GF-D8 (cell line): Measurements from ENCODE around the gene LAMTOR5.
"Not testable (repeated sequence)": the region's sequence is repeated elsewhere in the genome, so short reads cannot be mapped to it uniquely, and the experiment has no call there.

ENCODE experiments used
- DNase-seq: peaks from one replicate; lab custom pipeline; 2025; lab: John Stamatoyannopoulos, UW

LAMTOR5 gene

GRCh38 chr1:110426854-110427253 lies 19.4 kb upstream of the LAMTOR5 start:
- DNase-seq = no peak

DNA sequence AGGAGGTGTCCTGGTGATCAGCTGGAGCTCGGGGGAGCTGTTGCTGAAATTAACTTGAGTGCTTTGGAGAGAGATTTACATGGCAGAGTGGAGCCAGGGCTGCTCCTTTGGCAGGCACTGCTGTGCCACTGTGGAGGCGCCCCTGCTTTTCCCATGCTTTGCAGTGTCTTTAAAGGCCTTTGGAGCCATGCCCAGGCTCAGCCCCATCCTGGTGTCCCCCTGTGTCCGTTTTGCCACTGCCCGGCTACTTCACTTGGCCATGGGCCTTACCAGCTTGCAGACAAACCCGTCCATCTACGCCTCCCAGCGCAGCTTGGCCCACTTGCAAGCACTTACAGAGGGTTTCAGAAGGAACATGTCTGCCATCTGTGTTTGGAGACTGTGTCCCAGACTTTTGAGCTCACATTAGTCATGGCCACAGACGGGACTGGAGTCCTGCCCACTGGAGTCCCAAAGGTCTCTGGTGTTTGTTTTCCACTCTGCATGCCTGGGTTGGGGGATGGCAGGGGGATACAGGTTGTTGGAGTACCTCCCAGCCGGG lies 18.2 kb upstream of the LAMTOR5 start:
- no peak for DNase-seq

- no peak for DNase-seq
Observed at GRCh38 chr1:110424699-110425611, 17.5 kb upstream of the LAMTOR5 start.

- peak; percentile 36 for DNase-seq
Observed at GRCh38 chr1:110420874-110421793, 13.6 kb upstream of the LAMTOR5 start.

- no peak for DNase-seq
Observed at GRCh38 chr1:110420023-110420662, 12.6 kb upstream of the LAMTOR5 start.

GRCh38 chr1:110418729-110419128 lies 11.2 kb upstream of the LAMTOR5 start:
- no peak for DNase-seq

DNA sequence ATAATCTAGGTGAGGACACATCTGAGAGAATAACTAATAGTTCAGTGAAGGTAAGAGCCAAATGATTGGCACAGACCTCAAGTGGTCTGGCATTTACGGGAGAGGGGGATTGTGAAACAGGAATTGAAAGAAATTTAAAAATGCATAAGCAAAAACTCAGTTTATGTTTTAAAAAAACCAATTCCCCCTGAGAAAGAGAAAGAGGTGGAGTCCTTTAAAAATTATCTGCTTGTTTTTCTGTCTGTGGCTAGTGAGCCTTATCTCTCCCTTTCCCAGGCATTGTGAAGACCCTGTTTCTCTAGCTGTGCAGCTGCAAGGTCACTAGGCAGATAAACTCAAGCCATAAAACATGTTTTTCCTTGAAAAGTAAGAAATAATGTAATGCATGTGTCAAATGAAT lies 5.6 kb upstream of the LAMTOR5 start:
- not testable (repeated sequence) for DNase-seq

DNA sequence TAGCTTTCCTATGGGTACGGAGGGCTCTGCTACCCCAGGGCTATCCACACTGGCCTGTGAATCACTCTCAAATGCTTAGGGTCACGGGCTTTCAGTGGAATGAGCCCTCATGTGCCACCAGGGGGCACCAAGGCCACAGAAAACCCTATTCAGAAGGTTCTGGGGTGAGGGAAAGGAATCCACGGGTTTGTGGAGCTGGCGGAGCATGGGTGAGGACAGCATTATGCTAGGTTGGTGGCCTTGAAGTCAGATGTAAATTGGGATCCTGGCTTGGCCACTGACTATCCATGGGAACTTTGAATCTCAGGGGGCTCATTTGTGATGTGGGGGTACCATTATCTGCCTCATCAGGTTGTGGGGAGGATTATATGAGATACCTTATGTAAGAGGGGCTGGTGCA lies 5.1 kb upstream of the LAMTOR5 start:
- DNase-seq = peak; percentile 29

DNA sequence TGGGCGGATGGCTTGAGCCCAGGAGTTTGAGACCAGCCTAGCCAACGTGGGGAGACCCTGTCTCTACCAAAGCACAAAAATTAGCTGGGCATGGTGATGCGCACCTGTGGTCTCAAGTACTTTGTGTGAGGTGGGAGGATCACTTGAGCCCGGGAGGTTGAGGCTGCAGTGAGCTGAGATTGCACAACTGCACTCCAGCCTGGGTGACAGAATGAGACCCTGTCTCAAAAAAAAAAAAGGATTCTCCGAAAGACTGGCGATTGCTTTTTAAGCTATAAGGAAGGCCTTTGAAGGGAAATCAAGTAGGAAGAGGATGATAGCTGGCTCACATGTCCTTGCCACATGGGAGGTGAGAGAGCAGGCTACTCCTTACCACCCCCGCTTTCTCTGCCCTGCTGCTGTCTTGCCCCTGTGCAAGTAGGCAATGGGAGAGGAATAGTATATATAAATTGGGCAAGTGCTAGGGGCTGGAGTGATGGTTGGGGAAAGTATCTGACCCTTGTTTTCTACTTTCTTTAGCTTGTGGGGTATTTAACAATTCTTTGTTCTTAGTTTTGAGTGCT lies 3.8 kb upstream of the LAMTOR5 start:
- DNase-seq = no peak

- no peak for DNase-seq
Observed at GRCh38 chr1:110409316-110409715, 1.8 kb upstream of the LAMTOR5 start.

DNA sequence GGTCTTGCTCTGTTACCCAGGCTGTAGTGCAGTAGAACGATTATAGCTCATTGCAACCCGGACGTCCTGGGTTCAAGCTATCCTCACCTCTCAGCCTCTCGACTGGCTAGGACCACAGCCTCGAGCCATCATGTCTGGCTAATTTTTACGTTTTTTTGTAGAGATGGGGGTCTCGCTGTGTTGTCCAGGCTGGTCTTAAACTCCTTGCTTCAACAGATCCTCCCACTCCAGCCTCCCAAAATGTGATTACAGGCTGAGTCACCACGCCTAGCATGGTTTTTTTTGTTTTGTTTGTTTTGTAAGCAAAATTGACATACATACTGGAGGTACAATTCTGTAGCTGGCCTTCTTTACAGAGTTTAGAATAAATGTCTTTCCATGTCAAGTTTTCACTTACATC lies 994 bp upstream of the LAMTOR5 start:
- DNase-seq = no peak

GRCh38 chr1:110406407-110406806 lies 1.1 kb downstream of the LAMTOR5 start:
- not testable (repeated sequence) for DNase-seq

- no peak for DNase-seq
Observed at GRCh38 chr1:110404401-110404800, 3.1 kb downstream of the LAMTOR5 start.

DNA sequence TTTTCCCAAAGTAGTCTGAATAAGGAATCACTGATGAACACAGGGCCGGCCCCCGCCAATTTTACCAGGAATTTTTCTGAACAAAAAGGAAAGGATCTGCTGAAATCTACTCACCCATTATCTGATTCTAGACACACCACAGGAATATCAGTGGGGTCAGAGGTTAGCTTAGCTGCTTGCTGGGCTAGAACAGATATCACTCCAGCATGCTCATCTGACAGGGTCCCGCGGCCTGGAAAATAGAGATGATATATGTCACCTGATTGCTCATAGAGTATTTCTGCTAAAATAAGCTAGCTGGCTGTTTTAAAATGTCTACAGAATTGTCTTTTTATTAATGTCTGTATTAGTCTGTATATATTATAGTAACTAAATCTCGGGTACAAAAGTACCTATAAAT lies 3.7 kb downstream of the LAMTOR5 start:
- DNase-seq = no peak

GRCh38 chr1:110396259-110396958 lies 11.1 kb downstream of the LAMTOR5 start:
- DNase-seq = not testable (repeated sequence)

DNA sequence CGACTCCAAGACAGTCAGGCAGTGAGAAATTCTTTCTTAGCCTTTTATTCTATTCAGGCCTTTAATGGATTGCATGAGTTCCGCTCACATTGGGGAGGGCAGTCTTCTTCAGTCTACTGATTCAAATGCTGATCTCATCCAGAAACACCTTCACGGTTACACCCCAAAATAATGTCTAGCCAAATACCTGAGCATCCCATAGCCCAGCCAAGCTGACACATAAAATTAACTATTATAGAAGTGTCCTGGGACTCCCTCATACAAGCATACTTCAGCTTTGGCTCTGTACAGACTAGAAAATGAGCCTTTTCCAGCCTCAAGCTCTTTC lies 13.0 kb downstream of the LAMTOR5 start:
- no peak for DNase-seq

GRCh38 chr1:110393691-110394492 lies 13.6 kb downstream of the LAMTOR5 start:
- DNase-seq = no peak

- no peak for DNase-seq
Observed at GRCh38 chr1:110393286-110393685, 14.2 kb downstream of the LAMTOR5 start.

DNA sequence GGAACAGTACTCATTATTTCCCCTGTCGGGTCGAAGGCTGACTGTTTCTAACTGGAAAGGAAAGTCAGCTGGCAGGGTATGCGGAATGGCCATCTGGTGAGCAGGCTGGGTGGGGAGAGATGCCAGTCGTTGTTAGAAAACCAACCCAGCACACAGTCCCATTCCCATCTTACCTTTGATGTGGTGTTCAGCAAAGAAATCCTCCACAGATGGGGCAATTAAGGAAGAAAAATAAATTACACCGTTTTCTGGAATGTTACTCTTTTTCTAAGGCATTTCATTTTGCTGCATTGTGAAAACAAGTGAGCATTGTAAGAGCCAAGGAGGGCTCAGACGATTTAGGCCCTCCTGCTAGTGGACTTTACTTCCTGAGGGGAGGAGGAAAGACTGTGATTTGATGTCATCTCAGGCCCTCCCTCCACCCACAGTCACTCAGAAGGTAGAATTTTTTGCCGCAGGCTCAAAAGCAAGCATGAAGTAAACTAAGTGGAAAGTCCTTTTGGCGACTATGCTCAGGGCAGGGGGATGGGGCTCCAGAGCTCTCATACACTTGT lies 16.7 kb downstream of the LAMTOR5 start, which contains the start of gene SLC16A4:
SLC16A4 (minus strand) TSS at position 335 of the 554 bp plus-strand sequence. CDS start 1,703 bp downstream, outside the sequence.
- DNase-seq = no peak

DNA sequence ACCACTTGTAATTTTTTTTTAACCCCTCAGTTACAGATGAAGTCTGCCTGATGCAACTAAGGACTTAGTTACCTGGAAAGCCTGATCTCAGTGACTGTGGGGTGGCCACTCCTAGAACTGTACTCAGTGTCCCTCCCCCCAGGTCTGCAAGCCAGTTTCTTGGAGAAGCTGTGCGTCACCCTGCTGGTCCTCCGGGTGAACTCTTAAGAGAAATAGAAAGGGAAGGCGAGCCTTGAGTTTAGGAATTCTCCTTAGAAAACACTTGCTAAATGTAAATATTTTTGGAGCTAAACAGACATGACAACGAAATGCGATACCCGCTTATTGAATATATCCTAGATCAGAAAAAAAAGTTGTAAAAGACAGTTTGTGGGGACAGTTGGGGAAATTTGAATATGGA lies 17.4 kb downstream of the LAMTOR5 start:
- DNase-seq = no peak
